ENCODE data around the gene PLPPR3. TPM values are rescaled to one million over a fixed set of nuclear protein-coding genes. Genes with fewer than 3 reads are reported as not detected.
A peak's percentile ranks its signal among the peaks of the same experiment; 100 is the strongest.

PLPPR3 gene
- total and polyA plus RNA-seq, 9 of the 15 experiments (the other 6 are each of a cell fraction or from before 2014, with no cell fraction given), result 0.01 to 48.2 (median 8.6) TPM

- TF ChIP-seq DEAF1 (CRISPR knock-in tag; IDR thresholded peaks at IDR 0.05) (no peak), TCFL5 (CRISPR knock-in tag; conservative IDR thresholded peaks at IDR 0.05) (no peak), ZBTB33 (CRISPR knock-in tag; IDR thresholded peaks at IDR 0.05) (peak; percentile 73; the same call in 1 of the 2 replicates), HDAC6 (IDR thresholded peaks at IDR 0.05; ENCODE audit: low read depth, low read length) (no peak), RBM22 (IDR thresholded peaks at IDR 0.05; ENCODE audit: low read depth, low read length, poor library complexity, severe bottlenecking) (peak; percentile 76), MLX (CRISPR knock-in tag; conservative IDR thresholded peaks at IDR 0.05) (no peak)
Measured at GRCh38 chr19:810883-811489, 10.8 kb downstream of the PLPPR3 start (continued).

Measured in K562 (cell line).